NT2/D1 (cell line): ENCODE results near the gene AKT3.

Experiments
- SUZ12 ChIP-seq: IDR thresholded peaks from 2 replicates; pipeline ENCODE4 v1.6.1; 2011; ENCODE audit not compliant: insufficient read length, insufficient read depth; ENCODE audit errors: extremely low read depth
- ZNF274 ChIP-seq: IDR thresholded peaks from 2 replicates; pipeline ENCODE4 v1.6.1; 2011; ENCODE audit warnings: mild to moderate bottlenecking, low read depth, low read length

GRCh38 chr1:243505986-243506689 is 343.9 kb downstream of the AKT3 start:
- TF ChIP-seq SUZ12 = no peak
- TF ChIP-seq ZNF274 = no peak
